Neutrophil (primary cell): ENCODE results near the gene ASPRV1.

Source experiments
- H3K27ac ChIP-seq: fragments of 200-600 bp; sonication (generic); 2 replicates; pipeline ENCODE4 v1.5.1; 2016; ENCODE audit warnings: mild to moderate bottlenecking, moderate library complexity
- H3K27me3 ChIP-seq: fragments of 200-600 bp; sonication (generic); 2 replicates; pipeline ENCODE4 v1.6.0; 2016; ENCODE audit warnings: mild to moderate bottlenecking
- H3K36me3 ChIP-seq: fragments of 200-600 bp; sonication (generic); 2 replicates; pipeline ENCODE4 v1.5.1; 2017
- H3K4me1 ChIP-seq, 2 experiments: fragments of 200-600 bp in 1 of 2; sonication (generic) in 1 of 2; 1 replicate in 1 of 2; 2 replicates in 1 of 2; pipeline versions ENCODE4 v1.5.1 to v1.6.1; 2013 to 2016; ENCODE audit warnings: low read depth in 1 of 2, low read length in 1 of 2, mild to moderate bottlenecking in 1 of 2, moderate library complexity in 1 of 2; ENCODE audit not compliant: control insufficient read depth in 1 of 2, insufficient read depth in 1 of 2
- H3K4me3 ChIP-seq, 2 experiments: fragments of 200-600 bp in 1 of 2; sonication (generic) in 1 of 2; 1 replicate in 1 of 2; 2 replicates in 1 of 2; pipeline ENCODE4 v1.5.1; 2013 to 2016; ENCODE audit warnings: low read depth in 1 of 2, low read length in 1 of 2, mild to moderate bottlenecking in 1 of 2, moderate library complexity in 1 of 2
- H3K9me3 ChIP-seq: fragments of 200-600 bp; sonication (generic); 2 replicates; pipeline ENCODE4 v1.5.1; 2016
- TF ChIP-seq, protein P1 (sequence below): fragments of 200-600 bp; sonication (generic); IDR thresholded peaks from 2 replicates; pipeline ENCODE4 v1.5.1; 2016; ENCODE audit warnings: antibody characterized with exemption

Gene ASPRV1

DNA sequence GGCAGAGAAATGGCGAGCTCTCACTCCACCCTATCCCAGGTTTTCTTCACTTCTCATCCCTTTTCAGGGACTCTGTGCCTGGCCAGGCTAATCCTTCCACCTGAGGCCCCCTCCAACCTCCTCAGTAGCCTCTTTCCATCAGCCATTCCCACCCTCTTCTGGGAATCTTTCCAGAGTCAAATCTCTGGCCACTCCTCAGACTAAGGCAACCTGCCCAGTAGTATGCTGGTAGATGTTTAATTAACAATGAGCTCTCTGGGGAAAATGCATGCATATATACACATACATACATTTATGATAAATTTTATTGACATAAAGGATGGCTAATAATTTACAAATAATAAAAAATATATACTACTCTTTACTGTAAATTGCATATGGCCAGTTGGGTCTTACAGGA lies 11.4 kb upstream of the ASPRV1 start:
- Histone ChIP-seq H3K4me3 (no peak overlapping the region), H3K27me3 (no peaks in the 10 kb centered on the region), H3K4me1 (peaks cover 54 to 55% of the 10 kb centered on the region in 2 experiments), H3K36me3 (no peaks in the 10 kb centered on the region), H3K9me3 (no peaks in the 10 kb centered on the region), H3K27ac (peak overlapping the region; percentile 100)
- TF ChIP-seq, protein P1, sequence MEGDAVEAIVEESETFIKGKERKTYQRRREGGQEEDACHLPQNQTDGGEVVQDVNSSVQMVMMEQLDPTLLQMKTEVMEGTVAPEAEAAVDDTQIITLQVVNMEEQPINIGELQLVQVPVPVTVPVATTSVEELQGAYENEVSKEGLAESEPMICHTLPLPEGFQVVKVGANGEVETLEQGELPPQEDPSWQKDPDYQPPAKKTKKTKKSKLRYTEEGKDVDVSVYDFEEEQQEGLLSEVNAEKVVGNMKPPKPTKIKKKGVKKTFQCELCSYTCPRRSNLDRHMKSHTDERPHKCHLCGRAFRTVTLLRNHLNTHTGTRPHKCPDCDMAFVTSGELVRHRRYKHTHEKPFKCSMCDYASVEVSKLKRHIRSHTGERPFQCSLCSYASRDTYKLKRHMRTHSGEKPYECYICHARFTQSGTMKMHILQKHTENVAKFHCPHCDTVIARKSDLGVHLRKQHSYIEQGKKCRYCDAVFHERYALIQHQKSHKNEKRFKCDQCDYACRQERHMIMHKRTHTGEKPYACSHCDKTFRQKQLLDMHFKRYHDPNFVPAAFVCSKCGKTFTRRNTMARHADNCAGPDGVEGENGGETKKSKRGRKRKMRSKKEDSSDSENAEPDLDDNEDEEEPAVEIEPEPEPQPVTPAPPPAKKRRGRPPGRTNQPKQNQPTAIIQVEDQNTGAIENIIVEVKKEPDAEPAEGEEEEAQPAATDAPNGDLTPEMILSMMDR = no peak

DNA sequence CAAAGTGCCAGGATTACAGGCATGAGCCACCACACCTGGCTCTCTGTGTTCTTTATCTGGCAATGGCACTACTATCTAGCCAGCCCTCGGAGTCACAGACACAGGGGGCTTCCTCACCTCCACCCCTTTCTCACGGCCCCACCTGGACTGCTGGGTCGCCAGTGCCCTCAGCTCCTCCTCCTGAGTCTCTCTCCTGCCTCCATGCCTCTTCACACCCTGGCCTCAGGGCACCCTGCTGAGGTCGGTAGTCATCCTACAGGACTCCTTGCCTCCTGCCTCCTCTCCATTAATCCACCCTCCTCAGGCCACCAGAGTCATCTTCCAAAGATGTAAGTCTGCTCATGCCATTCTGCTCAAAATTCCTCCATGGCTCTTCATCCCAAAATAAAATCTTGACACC lies 8.6 kb upstream of the ASPRV1 start:
- Histone ChIP-seq H3K9me3 (no peaks in the 10 kb centered on the region), H3K27ac (peak overlapping the region; percentile 49), H3K4me1 (peaks cover 26 to 27% of the 10 kb centered on the region in 2 experiments), H3K4me3 (no peak overlapping the region), H3K27me3 (no peaks in the 10 kb centered on the region), H3K36me3 (no peaks in the 10 kb centered on the region)
- TF ChIP-seq, protein P1 = no peak

DNA sequence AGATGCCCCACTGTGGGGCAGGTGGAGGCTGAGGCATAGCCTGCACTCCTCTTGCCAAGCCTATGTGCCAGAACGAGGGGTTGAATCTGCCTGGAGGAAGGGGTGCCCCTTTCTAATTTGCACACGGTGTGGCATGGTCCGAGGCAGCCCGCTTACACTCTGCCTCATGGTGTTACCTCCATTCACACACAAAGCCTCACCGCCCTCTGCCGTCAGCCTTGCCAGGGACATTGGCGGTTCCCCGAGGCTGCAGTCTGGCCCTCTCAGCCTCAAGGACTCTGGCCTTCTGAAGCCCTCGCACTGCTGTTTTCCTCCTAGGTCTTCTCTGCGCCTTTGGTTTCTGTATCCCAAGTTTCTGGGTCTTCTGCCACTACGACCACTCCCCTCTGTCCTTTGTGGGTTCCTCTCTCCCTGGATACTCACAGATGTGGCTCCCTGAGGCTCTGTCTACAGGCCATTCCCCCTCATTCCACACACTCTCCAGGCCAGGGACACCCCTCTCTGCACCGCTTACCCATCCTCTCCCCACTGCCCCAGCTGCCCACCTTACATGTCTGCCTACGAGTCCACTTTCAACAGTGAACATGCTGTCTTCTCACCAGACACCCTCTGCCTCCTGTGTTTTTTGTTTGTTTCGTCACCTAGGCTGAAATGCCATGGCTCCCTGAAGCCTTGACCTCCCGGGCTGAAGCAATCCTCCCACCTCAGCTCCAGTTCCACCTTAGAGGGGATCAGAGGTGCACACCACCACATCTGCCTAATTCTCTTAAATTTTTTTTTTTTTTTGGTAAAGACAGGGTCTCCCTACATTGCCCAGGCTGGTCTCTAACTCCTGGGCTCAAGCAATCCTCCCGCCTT lies 7.9 kb upstream of the ASPRV1 start:
- Histone ChIP-seq H3K4me1 (peaks cover 19 to 21% of the 10 kb centered on the region in 2 experiments), H3K27ac (peak overlapping the region; percentile 26), H3K36me3 (no peaks in the 10 kb centered on the region), H3K4me3 (no peak overlapping the region), H3K27me3 (no peaks in the 10 kb centered on the region), H3K9me3 (no peaks in the 10 kb centered on the region)
- TF ChIP-seq, protein P1 = no peak

DNA sequence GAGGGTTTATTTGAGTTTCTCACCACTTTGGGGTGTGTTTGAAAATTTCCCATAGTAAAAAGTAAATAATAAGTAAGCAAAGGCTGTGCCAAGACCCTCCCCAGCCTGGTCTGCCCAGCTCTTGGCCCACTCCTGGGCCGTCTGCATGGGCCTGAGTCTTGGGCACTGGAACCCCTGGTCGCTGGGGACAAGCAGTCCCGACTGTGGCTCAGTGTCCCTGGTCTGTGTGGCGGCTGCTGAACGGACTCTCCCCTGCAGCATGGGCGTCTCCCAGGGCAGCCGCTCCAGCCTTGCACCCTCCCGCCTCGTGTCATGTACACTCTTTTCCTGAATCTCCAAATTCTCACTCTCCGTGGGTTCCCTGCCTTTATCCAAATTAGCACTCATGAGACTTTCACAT lies 7.2 kb upstream of the ASPRV1 start:
- Histone ChIP-seq H3K9me3 (no peaks in the 10 kb centered on the region), H3K27ac (peak overlapping the region; percentile 26), H3K4me1 (peaks cover 12 to 13% of the 10 kb centered on the region in 2 experiments), H3K27me3 (no peaks in the 10 kb centered on the region), H3K4me3 (no peak overlapping the region), H3K36me3 (no peaks in the 10 kb centered on the region)
- TF ChIP-seq, protein P1 = no peak

DNA sequence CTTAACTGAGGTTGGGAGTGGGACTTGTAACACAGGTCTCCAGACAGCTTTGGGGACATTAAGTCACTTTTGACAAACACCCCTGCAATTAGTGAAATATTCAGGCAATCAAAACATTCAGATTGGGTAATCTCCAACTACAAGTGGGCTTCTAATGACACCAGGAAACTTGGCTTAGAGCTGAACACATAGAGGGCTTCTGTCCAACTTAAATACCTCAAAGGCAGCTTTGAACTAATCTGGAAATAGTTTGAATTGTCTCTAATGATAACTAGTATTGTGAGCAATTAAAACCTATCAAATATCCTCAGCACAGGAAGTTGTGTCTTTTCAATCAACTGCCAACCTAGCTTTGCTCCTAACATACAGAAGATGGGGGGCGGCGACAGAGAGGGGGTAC lies 5.1 kb upstream of the ASPRV1 start:
- H3K27me3 ChIP-seq = no peaks in the 10 kb centered on the region

More for the DNA sequence above, 5.1 kb upstream of the ASPRV1 start:
- Histone ChIP-seq H3K27ac (peak overlapping the region; percentile 5), H3K4me3 (no peak overlapping the region), H3K9me3 (no peaks in the 10 kb centered on the region), H3K36me3 (no peaks in the 10 kb centered on the region), H3K4me1 (peaks cover 16 to 18% of the 10 kb centered on the region in 2 experiments)
- TF ChIP-seq, protein P1 = no peak
